Lung (tissue), 12 donors: Measurements from ENCODE around the gene FNIP2. TPM values are rescaled to one million over a fixed set of nuclear protein-coding genes. Genes with fewer than 3 reads are reported as not detected.

ENCODE experiments used
- ATAC-seq: fragments of 200-7000 bp; cut with Tn5 transposase; one replicate; pipeline ENCODE4 v1.9.1; 2020; ENCODE audit warnings: moderate number of reproducible peaks; ENCODE audit not compliant: insufficient read depth, low FRiP score
- DNase-seq, 3 donors: peaks; one replicate each; pipeline ENCODE4 v3.0.0-alpha.2; 2013 to 2017
- H3K27ac ChIP-seq, 2 donors: one replicate each; pipeline ENCODE4 v1.5.1; 2013; ENCODE audit warnings: mild to moderate bottlenecking in 2 of 2, moderate library complexity in 2 of 2, control low read depth in 1 of 2, inconsistent platforms in 1 of 2, low read depth in 1 of 2, low read length in 1 of 2
- H3K27me3 ChIP-seq, 3 donors: one replicate each; pipeline ENCODE4 v1.5.1; 2013; ENCODE audit warnings: low read length in 2 of 3; ENCODE audit not compliant: control insufficient read depth in 3 of 3, insufficient read depth in 3 of 3
- H3K36me3 ChIP-seq, 4 donors: one replicate each; pipeline ENCODE4 v1.5.1; 2013; ENCODE audit warnings: low read length in 4 of 4, mild to moderate bottlenecking in 1 of 4, moderate library complexity in 1 of 4; ENCODE audit not compliant: control insufficient read depth in 4 of 4, insufficient read depth in 4 of 4
- H3K4me1 ChIP-seq, 5 donors: one replicate each; pipeline ENCODE4 v1.5.1; 2013; ENCODE audit warnings: low read length in 5 of 5, mild to moderate bottlenecking in 2 of 5, moderate library complexity in 1 of 5; ENCODE audit not compliant: control insufficient read depth in 5 of 5, insufficient read depth in 5 of 5
- H3K4me3 ChIP-seq: one replicate; pipeline ENCODE4 v1.5.1; 2013; ENCODE audit warnings: mild to moderate bottlenecking, control low read depth, moderate library complexity
- H3K9ac ChIP-seq, 2 donors: one replicate each; pipeline ENCODE4 v1.5.1; 2013; ENCODE audit warnings: low read length in 2 of 2, control low read depth in 1 of 2; ENCODE audit not compliant: insufficient read depth in 1 of 2
- H3K9me3 ChIP-seq, 4 donors: one replicate each; pipeline ENCODE4 v1.5.1; 2013; ENCODE audit warnings: low read length in 3 of 4, mild to moderate bottlenecking in 1 of 4, moderate library complexity in 1 of 4; ENCODE audit not compliant: control insufficient read depth in 4 of 4, insufficient read depth in 3 of 4
- WGBS, 2 donors: extraction: QIAGEN DNeasy Blood & Tissue Kit; methylation state at CpG; one replicate each; pipeline ENCODE4 v1.1.7; 2013; 5-methylcytosine and 5-hydroxymethylcytosine counted together
- polyA plus RNA-seq, 2 donors: library from polyadenylated mRNA; stranded (reverse); fragments of 200-250 nt; gene quantifications; one replicate each; pipeline ENCODE4 v1.2.1, GENCODE V29; 2013
- total RNA-seq, 2 donors: library from RNA; depleted of rRNA in 1 of 2; stranded (reverse); fragments of >200 nt in 1 of 2; gene quantifications; one replicate each; pipeline ENCODE4 v1.2.1, GENCODE V29; 2014 to 2021
- TF ChIP-seq, protein P1 (sequence below): IDR thresholded peaks from 2 replicates; pipeline ENCODE4 v1.5.1; 2012; ENCODE audit warnings: mild to moderate bottlenecking; ENCODE audit errors: control extremely low read depth, extremely low read depth
- donor health status: control.
- donor health status: control.
- donor health status: Bipolar disorder and iron deficiency.
- donor health status: healthy.
- donor health status: DM: yes; HTN: yes; CAD: no.

The FNIP2 gene
- total and polyA plus RNA-seq, 4 donors: 12.1 to 150 (median 44.6) TPM

DNA sequence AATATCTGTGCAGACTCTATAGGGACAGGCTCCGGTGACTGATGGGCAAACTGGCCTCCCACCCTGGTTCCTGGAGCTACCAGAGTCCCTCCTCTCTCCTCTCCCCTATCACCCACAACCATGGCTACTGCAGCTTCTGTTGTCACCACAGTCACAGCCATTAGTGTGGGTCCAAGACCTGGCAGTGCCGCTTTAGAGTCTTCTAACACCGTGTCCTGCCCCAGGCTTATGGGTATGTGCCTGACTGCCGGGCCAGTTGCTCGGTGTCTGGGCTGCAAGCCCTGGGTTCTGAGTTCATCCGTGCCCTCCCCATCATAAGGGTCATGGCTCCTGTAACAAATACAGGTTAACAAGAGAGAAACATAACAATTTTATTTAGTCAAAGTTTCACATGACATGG, 85.4 kb downstream of the FNIP2 start:
- WGBS, 2 donors: 97 to 99% methylated on average over 6 of the region's 6 CpGs
- Histone ChIP-seq H3K9me3 (peaks cover 0 to 2% (median 0%) of the 10 kb centered on the region in 4 donors), H3K27me3 (no peaks in the 10 kb centered on the region), H3K9ac (no peak overlapping the region), H3K36me3 (peaks cover 4 to 14% (median 6%) of the 10 kb centered on the region in 4 donors), H3K27ac (no peak overlapping the region), H3K4me3 (no peak overlapping the region), H3K4me1 (peaks cover 0 to 6% (median 0%) of the 10 kb centered on the region in 5 donors)
- ATAC-seq (no peak), DNase-seq (no peak)
- TF ChIP-seq, protein P1, sequence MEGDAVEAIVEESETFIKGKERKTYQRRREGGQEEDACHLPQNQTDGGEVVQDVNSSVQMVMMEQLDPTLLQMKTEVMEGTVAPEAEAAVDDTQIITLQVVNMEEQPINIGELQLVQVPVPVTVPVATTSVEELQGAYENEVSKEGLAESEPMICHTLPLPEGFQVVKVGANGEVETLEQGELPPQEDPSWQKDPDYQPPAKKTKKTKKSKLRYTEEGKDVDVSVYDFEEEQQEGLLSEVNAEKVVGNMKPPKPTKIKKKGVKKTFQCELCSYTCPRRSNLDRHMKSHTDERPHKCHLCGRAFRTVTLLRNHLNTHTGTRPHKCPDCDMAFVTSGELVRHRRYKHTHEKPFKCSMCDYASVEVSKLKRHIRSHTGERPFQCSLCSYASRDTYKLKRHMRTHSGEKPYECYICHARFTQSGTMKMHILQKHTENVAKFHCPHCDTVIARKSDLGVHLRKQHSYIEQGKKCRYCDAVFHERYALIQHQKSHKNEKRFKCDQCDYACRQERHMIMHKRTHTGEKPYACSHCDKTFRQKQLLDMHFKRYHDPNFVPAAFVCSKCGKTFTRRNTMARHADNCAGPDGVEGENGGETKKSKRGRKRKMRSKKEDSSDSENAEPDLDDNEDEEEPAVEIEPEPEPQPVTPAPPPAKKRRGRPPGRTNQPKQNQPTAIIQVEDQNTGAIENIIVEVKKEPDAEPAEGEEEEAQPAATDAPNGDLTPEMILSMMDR: no peak

DNA sequence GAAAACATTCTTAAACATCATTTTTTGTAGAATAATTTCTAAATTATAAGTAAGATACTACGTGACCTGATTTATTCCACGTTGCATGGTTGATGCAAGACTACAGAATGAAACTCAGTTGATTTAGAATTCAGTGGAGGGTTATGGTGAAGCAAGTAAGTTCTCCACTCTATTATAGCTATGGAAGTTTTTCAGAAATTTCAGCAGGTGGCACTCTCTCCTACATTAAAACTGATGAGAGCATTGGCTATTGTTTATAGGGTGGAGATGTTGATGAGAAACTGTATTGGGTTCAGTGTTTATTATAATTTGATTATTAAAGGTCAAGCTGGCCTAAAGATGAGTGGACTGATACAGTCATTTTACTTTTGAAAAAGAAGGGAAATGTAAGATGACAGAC, 88.0 kb downstream of the FNIP2 start:
- H3K36me3 ChIP-seq: peaks cover 8 to 26% (median 14%) of the 10 kb centered on the region in 4 donors
- ATAC-seq (no peak), DNase-seq (peak in 2 of 3 donors; percentile 19 to 55)
- H3K9ac ChIP-seq: no peak overlapping the region
- H3K27ac ChIP-seq: no peak overlapping the region
- TF ChIP-seq, protein P1: no peak
- no peak overlapping the region for H3K4me3 ChIP-seq
- WGBS, 2 donors: 69 to 77% methylated on average over 2 of the region's 2 CpGs
- peaks cover 0 to 2% (median 0%) of the 10 kb centered on the region in 4 donors for H3K9me3 ChIP-seq
- peaks cover 0 to 6% (median 0%) of the 10 kb centered on the region in 5 donors for H3K4me1 ChIP-seq
- no peaks in the 10 kb centered on the region for H3K27me3 ChIP-seq

DNA sequence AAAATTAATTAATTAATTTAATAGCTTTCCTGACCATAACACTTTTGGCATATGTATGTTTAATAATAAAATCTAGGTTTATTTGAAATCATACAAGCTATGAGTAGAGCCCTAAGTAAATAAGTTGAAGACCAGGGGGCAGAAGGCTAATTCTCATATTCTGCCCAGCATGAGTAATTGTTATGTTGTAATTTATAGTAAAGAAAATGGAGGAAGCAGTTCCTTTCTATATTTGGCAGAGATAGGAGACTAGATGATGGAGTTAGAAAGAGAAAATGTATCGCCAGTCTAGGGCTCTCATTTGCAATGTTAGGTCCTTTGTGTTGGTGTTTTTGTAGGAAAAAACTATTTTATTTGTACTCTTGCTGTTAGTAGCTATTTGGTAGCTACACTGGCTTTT, 89.1 kb downstream of the FNIP2 start:
- 81 to 96% methylated on average over 1 of the region's 1 CpG for WGBS, 2 donors
- no peaks in the 10 kb centered on the region for H3K27me3 ChIP-seq

More for the DNA sequence above, 89.1 kb downstream of the FNIP2 start:
- Histone ChIP-seq H3K4me3 (no peak overlapping the region), H3K9me3 (peaks cover 0 to 2% (median 0%) of the 10 kb centered on the region in 4 donors), H3K9ac (no peak overlapping the region), H3K4me1 (peaks cover 0 to 6% (median 0%) of the 10 kb centered on the region in 5 donors), H3K27ac (peak overlapping the region in 1 of 2 donors; percentile 21), H3K36me3 (peaks cover 10 to 31% (median 17%) of the 10 kb centered on the region in 4 donors)
- DNase-seq (no peak), ATAC-seq (no peak)
- TF ChIP-seq, protein P1: no peak
